DOHH2 (cell line): ENCODE measurements around the gene CTIF.

Source experiments
- H3F3A ChIP-seq: fragments of 200-600 bp; sonication (generic), shearing (Covaris generic); 2 replicates; pipeline ENCODE4 v1.6.0; 2016; ENCODE audit warnings: antibody characterized with exemption, mild to moderate bottlenecking; ENCODE audit not compliant: control insufficient read depth, insufficient read depth
- H3K27ac ChIP-seq: fragments of 200-600 bp; sonication (generic); 2 replicates; pipeline ENCODE4 v1.5.1; 2014; ENCODE audit warnings: low read depth, mild to moderate bottlenecking, low read length, moderate library complexity
- H3K27me3 ChIP-seq: fragments of 200-600 bp; sonication (generic); 2 replicates; pipeline ENCODE4 v1.6.1; 2014; ENCODE audit warnings: mild to moderate bottlenecking, low read length, mixed read lengths; ENCODE audit not compliant: control insufficient read depth
- H3K36me3 ChIP-seq: fragments of 200-600 bp; sonication (generic); 2 replicates; pipeline ENCODE4 v1.6.1; 2014; ENCODE audit warnings: mild to moderate bottlenecking, low read length, moderate library complexity, mixed read lengths; ENCODE audit not compliant: control insufficient read depth
- H3K4me1 ChIP-seq: fragments of 200-600 bp; sonication (generic); 2 replicates; pipeline ENCODE4 v1.6.1; 2014; ENCODE audit warnings: mild to moderate bottlenecking, low read length, mixed read lengths; ENCODE audit not compliant: control insufficient read depth
- H3K4me2 ChIP-seq: fragments of 200-600 bp; sonication (generic); 2 replicates; pipeline ENCODE4 v1.6.0; 2014; ENCODE audit warnings: mild to moderate bottlenecking, low read length, moderate library complexity
- H3K4me3 ChIP-seq: fragments of 200-600 bp; sonication (generic); 2 replicates; pipeline ENCODE4 v1.5.1; 2014; ENCODE audit warnings: mild to moderate bottlenecking, low read length, mixed read lengths
- H3K79me2 ChIP-seq: fragments of 200-600 bp; sonication (generic); 2 replicates; pipeline ENCODE4 v1.6.1; 2014; ENCODE audit warnings: mild to moderate bottlenecking, low read length, mixed read lengths; ENCODE audit not compliant: control insufficient read depth
- H3K9me2 ChIP-seq: fragments of 200-600 bp; sonication (generic); replicated peaks from 2 replicates; pipeline ENCODE4 v1.6.1; 2014; ENCODE audit warnings: mild to moderate bottlenecking, low read length, mixed read lengths; ENCODE audit not compliant: control insufficient read depth
- H3K9me3 ChIP-seq: fragments of 200-600 bp; sonication (generic); 2 replicates; pipeline ENCODE4 v1.6.1; 2014; ENCODE audit warnings: antibody characterized with exemption, low read length, mixed read lengths; ENCODE audit not compliant: control insufficient read depth, insufficient read depth
- H4K20me1 ChIP-seq: fragments of 200-600 bp; sonication (generic); 2 replicates; pipeline ENCODE4 v1.6.0; 2014; ENCODE audit warnings: low read depth, mild to moderate bottlenecking, antibody characterized with exemption, low read length, moderate library complexity; ENCODE audit not compliant: control insufficient read depth, insufficient read depth
- CTCF ChIP-seq: fragments of 200-600 bp; sonication (generic); IDR thresholded peaks from one replicate; pipeline ENCODE4 v1.5.1; 2014; ENCODE audit warnings: antibody characterized with exemption, mild to moderate bottlenecking, low read depth, low read length; ENCODE audit not compliant: poor library complexity, severe bottlenecking
- EZH2phosphoT487 ChIP-seq: fragments of 200-600 bp; sonication (generic); IDR thresholded peaks from 2 replicates; pipeline ENCODE4 v1.6.1; 2017; ENCODE audit warnings: borderline replicate concordance, mild to moderate bottlenecking, antibody characterized with exemption, low read length, moderate library complexity, mixed read lengths

CTIF gene

GRCh38 chr18:48578289-48578688, 39.5 kb downstream of the CTIF start:
- no peaks in the 10 kb centered on the region for H3K79me2 ChIP-seq
- H3K36me3 ChIP-seq, result no peaks in the 10 kb centered on the region
- H3K4me1 ChIP-seq, result no peaks in the 10 kb centered on the region
- TF ChIP-seq CTCF, result no peak
- TF ChIP-seq EZH2phosphoT487, result no peak
- H3K9me3 ChIP-seq, result no peaks in the 10 kb centered on the region
- no peaks in the 10 kb centered on the region for H3K9me2 ChIP-seq
- H3K4me2 ChIP-seq, result no peak overlapping the region
- H4K20me1 ChIP-seq, result no peaks in the 10 kb centered on the region
- no peaks in the 10 kb centered on the region for H3F3A ChIP-seq
- no peaks in the 10 kb centered on the region for H3K27me3 ChIP-seq
- no peak overlapping the region for H3K27ac ChIP-seq
- H3K4me3 ChIP-seq, result no peak overlapping the region

- Histone ChIP-seq H3F3A (no peaks in the 10 kb centered on the region), H3K9me2 (no peaks in the 10 kb centered on the region), H3K27me3 (no peaks in the 10 kb centered on the region), H3K27ac (no peak overlapping the region), H3K9me3 (no peaks in the 10 kb centered on the region), H3K4me3 (no peak overlapping the region), H3K4me2 (no peak overlapping the region), H4K20me1 (no peaks in the 10 kb centered on the region), H3K36me3 (no peaks in the 10 kb centered on the region), H3K79me2 (no peaks in the 10 kb centered on the region), H3K4me1 (no peaks in the 10 kb centered on the region)
- TF ChIP-seq CTCF (no peak), EZH2phosphoT487 (no peak)
Measured at GRCh38 chr18:48580066-48580465, 41.2 kb downstream of the CTIF start.

- no peaks in the 10 kb centered on the region for H3F3A ChIP-seq
- H3K9me3 ChIP-seq, result no peaks in the 10 kb centered on the region
- no peak for TF ChIP-seq CTCF
- TF ChIP-seq EZH2phosphoT487, result no peak
- H3K27ac ChIP-seq, result no peak overlapping the region
- no peaks in the 10 kb centered on the region for H3K9me2 ChIP-seq
- H3K4me2 ChIP-seq, result no peak overlapping the region
- no peak overlapping the region for H3K4me3 ChIP-seq
- H3K36me3 ChIP-seq, result no peaks in the 10 kb centered on the region
- H3K79me2 ChIP-seq, result no peaks in the 10 kb centered on the region
- no peaks in the 10 kb centered on the region for H3K27me3 ChIP-seq
- no peaks in the 10 kb centered on the region for H4K20me1 ChIP-seq
- no peaks in the 10 kb centered on the region for H3K4me1 ChIP-seq
Measured at GRCh38 chr18:48580782-48581181, 42.0 kb downstream of the CTIF start.

- Histone ChIP-seq H4K20me1 (no peaks in the 10 kb centered on the region), H3K4me3 (no peak overlapping the region), H3K79me2 (no peaks in the 10 kb centered on the region), H3K9me2 (no peaks in the 10 kb centered on the region), H3K27me3 (no peaks in the 10 kb centered on the region), H3K4me2 (no peak overlapping the region), H3F3A (no peaks in the 10 kb centered on the region), H3K4me1 (no peaks in the 10 kb centered on the region), H3K36me3 (no peaks in the 10 kb centered on the region), H3K9me3 (no peaks in the 10 kb centered on the region), H3K27ac (no peak overlapping the region)
- TF ChIP-seq EZH2phosphoT487 (no peak), CTCF (no peak)
Measured at GRCh38 chr18:48581206-48581605, 42.4 kb downstream of the CTIF start.
